A549 (cell line): Measurements from ENCODE around the gene TMEM168.

Experiments
- CBX8 ChIP-seq: fragments of 200-600 bp; sonication (generic); IDR thresholded peaks from 2 replicates; pipeline ENCODE4 v1.6.1; 2016
- CHD4 ChIP-seq: fragments of 200-600 bp; sonication (generic); IDR thresholded peaks from 2 replicates; pipeline ENCODE4 v1.6.1; 2016; ENCODE audit warnings: antibody characterized with exemption, mild to moderate bottlenecking, borderline replicate concordance
- CTCF ChIP-seq: fragments of >200 bp; sonication (Bioruptor Twin); formaldehyde crosslinking; IDR thresholded peaks from 3 replicates; pipeline ENCODE4 v1.5.1; 2016
- FOSL2 ChIP-seq, 2 experiments: fragments of 450-650 bp in 1 of 2; fragments of >200 bp in 1 of 2; sonication (Bioruptor Twin) in 1 of 2; formaldehyde crosslinking; IDR thresholded peaks; 2 replicates each; pipeline versions ENCODE4 v1.5.0 to v1.6.1; 2016 to 2020; ENCODE audit warnings: mild to moderate bottlenecking in 1 of 2, moderate library complexity in 1 of 2
- FOXS1 ChIP-seq: fragments of 250-450 bp; sonication (Bioruptor Pico); IDR thresholded peaks from 2 replicates; pipeline ENCODE4 v1.5.0; 2020; ENCODE audit warnings: mild to moderate bottlenecking, moderate library complexity
- KDM1A ChIP-seq: fragments of 200-600 bp; sonication (generic); IDR thresholded peaks from 2 replicates; pipeline ENCODE4 v1.6.1; 2016; ENCODE audit warnings: low read depth, mild to moderate bottlenecking
- MYC ChIP-seq: IDR thresholded peaks from 2 replicates; pipeline ENCODE4 v1.6.1; 2012; ENCODE audit warnings: mild to moderate bottlenecking, inconsistent platforms, low read length, improper control_type of control experiment, borderline replicate concordance
- PBX3 ChIP-seq: IDR thresholded peaks from 2 replicates; pipeline ENCODE4 v1.6.1; 2012
- POLR2A ChIP-seq: IDR thresholded peaks from 2 replicates; pipeline ENCODE4 v1.6.1; 2012; ENCODE audit warnings: mild to moderate bottlenecking, low read length
- RFX5 ChIP-seq: fragments of 450-650 bp; IDR thresholded peaks from 2 replicates; pipeline ENCODE4 v1.7.1; 2014; ENCODE audit warnings: antibody characterized with exemption, mild to moderate bottlenecking, moderate library complexity

GRCh38 chr7:112714917-112715316 lies 75.3 kb downstream of the TMEM168 start:
- TF ChIP-seq CTCF (no peak), KDM1A (no peak), POLR2A (no peak), MYC (no peak), RFX5 (no peak), CHD4 (no peak), CBX8 (no peak), PBX3 (no peak), FOSL2 (IDR thresholded peaks at IDR 0.05) (no peak), FOSL2 (CRISPR knock-in tag; IDR thresholded peaks at IDR 0.05) (no peak), FOXS1 (no peak)
